NOMO-1 (cell line): Measurements from ENCODE around the gene ETNK2.

Source experiments
- DNase-seq, 2 experiments: peaks; one replicate each; lab custom pipeline; 2025; ENCODE audit not compliant: unreplicated experiment in 2 of 2; lab: John Stamatoyannopoulos, UW

The ETNK2 gene

DNA sequence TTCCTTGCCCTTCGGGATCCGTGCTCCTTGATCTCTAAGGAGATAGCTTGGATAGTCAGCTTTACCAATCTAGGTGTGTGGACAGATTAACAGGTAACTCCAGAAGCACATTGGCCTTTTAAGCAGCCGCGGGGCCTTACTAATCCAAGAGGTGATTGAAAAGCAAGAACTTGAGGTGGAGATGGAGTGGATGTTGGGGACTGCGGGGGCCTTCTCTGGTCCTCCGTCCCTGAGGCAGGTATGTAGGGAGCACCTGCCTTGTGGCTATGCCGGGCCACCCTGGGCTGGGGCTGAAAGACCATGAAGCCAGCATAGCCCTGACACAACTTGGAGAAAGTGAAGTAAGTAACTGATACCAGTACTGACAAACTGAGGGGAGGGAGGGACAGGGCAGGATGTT, 68.4 kb downstream of the ETNK2 start:
- DNase-seq: no peak

DNA sequence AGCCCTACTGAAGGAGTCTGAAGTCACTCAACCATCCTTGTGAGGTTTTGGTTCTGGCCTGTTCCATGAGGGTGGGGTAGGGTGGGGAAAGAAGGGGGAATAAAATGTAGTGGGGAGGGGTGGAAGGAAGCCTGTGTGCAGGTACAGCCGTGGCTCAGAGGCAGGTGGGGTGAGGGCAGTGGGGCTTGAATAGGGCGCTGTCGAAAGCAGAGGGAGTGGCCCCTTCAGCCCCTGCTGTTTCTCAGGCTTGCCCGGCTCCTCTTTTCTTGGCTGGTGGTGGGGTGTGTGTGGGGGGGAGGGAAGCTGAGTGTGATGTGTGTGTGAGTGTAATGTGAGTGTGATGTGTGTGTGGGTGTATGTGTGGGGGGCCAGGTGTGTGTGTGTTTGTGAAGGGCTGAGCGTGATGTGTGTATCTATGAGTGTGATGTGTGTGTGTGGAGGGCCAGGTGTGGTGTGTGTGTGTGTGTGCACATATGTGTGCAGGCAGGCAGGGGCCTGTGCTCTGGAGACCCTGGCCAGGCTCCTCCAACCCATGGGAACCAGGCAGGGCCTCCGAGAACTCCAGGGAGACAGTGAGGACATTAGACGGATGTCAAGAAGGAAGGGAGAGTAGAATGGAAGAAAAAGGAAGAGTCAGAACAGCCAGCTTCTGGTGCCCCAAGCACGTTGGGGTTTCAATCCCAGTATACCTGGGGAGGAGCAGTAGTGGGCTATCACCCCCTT, 69.9 kb downstream of the ETNK2 start:
- no peak for DNase-seq

DNA sequence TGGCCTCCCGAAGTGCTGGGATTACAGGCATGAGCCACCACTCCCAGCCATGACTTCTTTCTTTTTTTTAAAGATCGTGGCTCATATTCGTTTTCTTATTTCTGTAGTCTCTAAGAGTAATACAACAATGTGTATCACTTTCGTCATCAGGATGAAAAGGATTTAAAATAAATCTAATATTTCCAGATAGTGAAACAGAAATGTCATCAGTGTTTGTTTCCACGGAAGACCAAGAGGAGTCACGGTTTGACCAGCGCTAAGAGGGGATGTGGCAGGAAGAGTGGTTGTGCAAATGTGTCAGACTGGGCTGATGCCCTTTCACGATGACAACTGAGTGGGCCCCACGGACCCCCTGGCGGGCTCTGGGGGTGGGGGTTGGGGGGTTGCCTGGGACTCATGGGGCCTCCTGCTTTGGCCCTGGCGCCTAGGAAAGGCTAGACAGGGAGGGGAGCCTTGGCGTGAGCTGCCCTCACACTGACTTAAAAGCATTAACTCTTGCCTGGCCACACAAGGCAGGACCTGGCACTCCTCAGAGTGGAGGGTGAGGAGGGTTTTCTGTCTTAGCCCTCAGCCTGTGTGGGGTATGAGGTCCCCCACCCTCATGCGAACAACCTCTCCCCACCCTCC, 70.6 kb downstream of the ETNK2 start:
- DNase-seq: no peak
